Measurements from ENCODE around the gene MARVELD1.

DNA sequence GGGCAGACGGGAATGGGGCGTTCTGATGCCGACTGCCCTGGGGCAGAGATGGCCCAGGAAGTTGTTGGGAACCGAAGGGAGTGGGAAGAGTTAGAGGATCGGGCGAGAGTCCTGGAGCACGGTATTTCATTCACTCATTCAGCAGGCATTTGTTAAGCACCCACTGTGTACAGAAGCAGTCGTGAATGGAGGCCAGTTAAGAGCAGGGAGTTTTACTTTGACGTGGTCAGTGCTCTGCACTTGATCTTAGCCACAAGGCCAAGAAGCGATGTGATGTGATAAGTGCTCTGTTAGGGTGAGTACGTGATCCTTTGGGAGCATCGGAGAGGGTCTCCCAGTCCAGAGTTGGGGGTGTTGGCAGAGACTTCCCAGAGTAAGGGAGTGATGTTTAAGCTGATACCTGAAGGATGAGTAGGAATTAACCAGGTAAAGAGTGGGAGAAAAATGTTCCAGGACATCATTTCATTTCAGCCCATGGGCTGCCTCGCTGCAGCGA lies 24.3 kb downstream of the MARVELD1 start:
- TF ChIP-seq, protein P1, sequence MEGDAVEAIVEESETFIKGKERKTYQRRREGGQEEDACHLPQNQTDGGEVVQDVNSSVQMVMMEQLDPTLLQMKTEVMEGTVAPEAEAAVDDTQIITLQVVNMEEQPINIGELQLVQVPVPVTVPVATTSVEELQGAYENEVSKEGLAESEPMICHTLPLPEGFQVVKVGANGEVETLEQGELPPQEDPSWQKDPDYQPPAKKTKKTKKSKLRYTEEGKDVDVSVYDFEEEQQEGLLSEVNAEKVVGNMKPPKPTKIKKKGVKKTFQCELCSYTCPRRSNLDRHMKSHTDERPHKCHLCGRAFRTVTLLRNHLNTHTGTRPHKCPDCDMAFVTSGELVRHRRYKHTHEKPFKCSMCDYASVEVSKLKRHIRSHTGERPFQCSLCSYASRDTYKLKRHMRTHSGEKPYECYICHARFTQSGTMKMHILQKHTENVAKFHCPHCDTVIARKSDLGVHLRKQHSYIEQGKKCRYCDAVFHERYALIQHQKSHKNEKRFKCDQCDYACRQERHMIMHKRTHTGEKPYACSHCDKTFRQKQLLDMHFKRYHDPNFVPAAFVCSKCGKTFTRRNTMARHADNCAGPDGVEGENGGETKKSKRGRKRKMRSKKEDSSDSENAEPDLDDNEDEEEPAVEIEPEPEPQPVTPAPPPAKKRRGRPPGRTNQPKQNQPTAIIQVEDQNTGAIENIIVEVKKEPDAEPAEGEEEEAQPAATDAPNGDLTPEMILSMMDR (IDR thresholded peaks at IDR 0.05; ENCODE audit: low read depth, low read length) = no peak
- no peak for TF ChIP-seq EZH2phosphoT487 (IDR thresholded peaks at IDR 0.05; ENCODE audit: low read depth)
